ENCODE results near the gene SLC25A26.

The SLC25A26 gene

DNA sequence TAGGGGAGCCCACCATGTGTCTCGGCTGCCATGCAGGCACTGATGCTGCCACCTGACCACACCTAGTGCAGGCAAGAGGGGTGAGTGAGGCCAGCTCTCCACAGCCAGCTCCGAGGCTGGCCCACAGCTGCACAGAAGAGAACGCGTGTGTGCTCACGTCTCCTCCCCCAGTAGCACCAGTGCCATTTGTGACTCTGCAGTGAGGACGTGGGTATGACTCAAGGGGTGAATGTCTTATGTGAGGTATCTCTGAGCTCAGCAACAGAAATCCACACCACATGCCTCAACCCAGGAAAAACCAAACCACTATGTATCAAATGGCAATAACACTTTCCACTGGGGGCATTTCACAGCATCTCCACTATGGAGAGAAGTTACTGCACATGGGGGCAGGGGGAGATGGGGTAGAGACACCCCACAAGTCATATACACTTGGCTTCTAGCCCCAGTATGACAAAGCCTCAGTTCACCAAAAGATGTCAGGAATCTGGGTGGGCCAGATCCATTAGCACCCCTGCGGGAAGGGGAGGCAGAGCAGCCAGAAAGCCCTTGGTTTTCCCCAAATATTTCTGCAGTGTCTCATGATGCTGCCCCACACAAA, 192.4 kb downstream of the SLC25A26 start:
- no peak overlapping the region for H3K27ac ChIP-seq (ENCODE audit: insufficient read depth in 1 of 2, low read depth in 1 of 2, low read length in 2 of 2, poor library complexity in 1 of 2, severe bottlenecking in 2 of 2)
- H3K4me1 ChIP-seq (ENCODE audit: control extremely low read depth in 1 of 4, control insufficient read depth in 4 of 4, insufficient read depth in 4 of 4, low read length in 3 of 4), result peaks cover 0 to 2% (median 0%) of the 10 kb centered on the region in 4 experiments
- peaks cover 0 to 23% (median 4%) of the 10 kb centered on the region in 4 experiments for H3K36me3 ChIP-seq (ENCODE audit: control insufficient read depth in 4 of 4, insufficient read depth in 4 of 4, low read length in 3 of 4)
- DNase-seq, result no peak
- no peak overlapping the region for H3K4me3 ChIP-seq (ENCODE audit: control insufficient read depth in 1 of 7, extremely low read depth in 1 of 7, insufficient read depth in 4 of 7, low read depth in 2 of 7, low read length in 6 of 7)
- H3K27me3 ChIP-seq (replicated peaks in 2 of 5; ENCODE audit: control insufficient read depth in 4 of 5, insufficient read depth in 5 of 5, low read length in 4 of 5), result no peaks in the 10 kb centered on the region
- ChIA-PET POLR2A (no interaction called here), CTCF (no interaction called here)
- 99% methylated on average over 5 of the region's 7 CpGs for WGBS (ENCODE audit: insufficient coverage)
- H3K9me3 ChIP-seq (ENCODE audit: control extremely low read depth in 1 of 5, control insufficient read depth in 4 of 5, insufficient read depth in 2 of 5, low read depth in 1 of 5, low read length in 4 of 5), result no peaks in the 10 kb centered on the region

DNA sequence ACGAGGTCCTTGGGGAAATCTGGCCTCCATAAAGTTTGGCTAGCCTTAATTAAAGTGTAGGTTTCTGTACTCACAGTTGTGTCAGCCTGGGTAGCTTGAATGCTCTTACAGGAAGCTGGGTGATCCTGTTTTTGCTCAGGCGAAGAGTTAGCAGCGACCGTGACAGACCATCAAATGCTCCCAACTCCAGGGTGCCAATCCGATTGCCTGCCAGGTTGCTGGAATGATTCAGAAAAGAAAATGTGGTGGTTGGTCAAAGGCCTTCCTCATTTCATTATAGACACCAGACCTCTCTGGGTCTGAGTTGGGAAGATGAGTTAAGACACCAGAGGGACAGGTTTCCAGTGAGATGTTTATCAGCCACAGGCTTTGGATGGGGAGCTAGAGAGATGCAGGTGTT, 194.0 kb downstream of the SLC25A26 start:
- H3K4me3 ChIP-seq (ENCODE audit: control insufficient read depth in 1 of 7, extremely low read depth in 1 of 7, insufficient read depth in 4 of 7, low read depth in 2 of 7, low read length in 6 of 7), result no peak overlapping the region
- CTCF ChIA-PET, result interaction anchor here (1.3 kb wide), 1 partner anchor 401 kb away, joined by 3 read pairs; no protein-coding TSS in a partner anchor
- no peaks in the 10 kb centered on the region for H3K9me3 ChIP-seq (ENCODE audit: control extremely low read depth in 1 of 5, control insufficient read depth in 4 of 5, insufficient read depth in 2 of 5, low read depth in 1 of 5, low read length in 4 of 5)
- no peak for DNase-seq
- 100% methylated on average over 1 of the region's 5 CpGs for WGBS (ENCODE audit: insufficient coverage)
- H3K27me3 ChIP-seq (replicated peaks in 2 of 5; ENCODE audit: control insufficient read depth in 4 of 5, insufficient read depth in 5 of 5, low read length in 4 of 5), result no peaks in the 10 kb centered on the region
- no peak overlapping the region for H3K27ac ChIP-seq (ENCODE audit: insufficient read depth in 1 of 2, low read depth in 1 of 2, low read length in 2 of 2, poor library complexity in 1 of 2, severe bottlenecking in 2 of 2)
- POLR2A ChIA-PET, result no interaction called here
- peaks cover 0 to 19% (median 4%) of the 10 kb centered on the region in 4 experiments for H3K36me3 ChIP-seq (ENCODE audit: control insufficient read depth in 4 of 4, insufficient read depth in 4 of 4, low read length in 3 of 4)
- peaks cover 0 to 2% (median 0%) of the 10 kb centered on the region in 4 experiments for H3K4me1 ChIP-seq (ENCODE audit: control extremely low read depth in 1 of 4, control insufficient read depth in 4 of 4, insufficient read depth in 4 of 4, low read length in 3 of 4)

DNA sequence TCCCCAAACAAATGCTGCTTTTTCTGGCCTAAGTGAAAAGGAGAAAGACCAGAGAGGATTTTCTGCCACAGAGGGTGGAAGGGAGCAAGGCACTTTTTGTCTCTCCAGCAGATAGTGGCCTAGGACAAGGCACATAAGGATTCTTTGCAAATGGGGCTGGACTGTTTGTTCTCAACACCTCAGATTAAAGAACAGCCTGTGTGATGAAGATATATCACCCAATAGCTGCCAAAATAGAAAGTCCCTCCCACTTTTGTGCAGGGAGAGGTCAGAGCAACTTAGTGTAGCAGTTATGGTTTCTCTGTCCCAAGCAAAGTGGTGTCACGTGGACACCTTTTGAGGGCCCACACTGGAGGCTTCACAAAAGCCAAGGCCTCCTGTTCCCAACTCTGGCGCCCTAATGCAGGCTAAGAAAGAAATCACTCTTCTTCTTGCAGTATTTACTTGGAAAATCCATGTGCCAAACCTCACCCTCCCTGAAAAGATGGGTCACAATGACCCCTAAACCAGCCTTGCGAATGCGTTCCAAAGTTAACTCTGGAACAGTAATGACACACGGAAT, 195.1 kb downstream of the SLC25A26 start:
- peaks cover 0 to 18% (median 4%) of the 10 kb centered on the region in 4 experiments for H3K36me3 ChIP-seq (ENCODE audit: control insufficient read depth in 4 of 4, insufficient read depth in 4 of 4, low read length in 3 of 4)
- no peak overlapping the region for H3K27ac ChIP-seq (ENCODE audit: insufficient read depth in 1 of 2, low read depth in 1 of 2, low read length in 2 of 2, poor library complexity in 1 of 2, severe bottlenecking in 2 of 2)
- H3K4me1 ChIP-seq (ENCODE audit: control extremely low read depth in 1 of 4, control insufficient read depth in 4 of 4, insufficient read depth in 4 of 4, low read length in 3 of 4), result peaks cover 0 to 2% (median 0%) of the 10 kb centered on the region in 4 experiments
- H3K9me3 ChIP-seq (ENCODE audit: control extremely low read depth in 1 of 5, control insufficient read depth in 4 of 5, insufficient read depth in 2 of 5, low read depth in 1 of 5, low read length in 4 of 5), result peaks cover 0 to 9% (median under 1%) of the 10 kb centered on the region in 5 experiments
- 75% methylated on average over 4 of the region's 5 CpGs for WGBS (ENCODE audit: insufficient coverage)
- no peak overlapping the region for H3K4me3 ChIP-seq (ENCODE audit: control insufficient read depth in 1 of 7, extremely low read depth in 1 of 7, insufficient read depth in 4 of 7, low read depth in 2 of 7, low read length in 6 of 7)
- H3K27me3 ChIP-seq (replicated peaks in 2 of 5; ENCODE audit: control insufficient read depth in 4 of 5, insufficient read depth in 5 of 5, low read length in 4 of 5), result no peaks in the 10 kb centered on the region
- no peak for DNase-seq
- CTCF ChIA-PET, result no interaction called here
- POLR2A ChIA-PET, result no interaction called here

DNA sequence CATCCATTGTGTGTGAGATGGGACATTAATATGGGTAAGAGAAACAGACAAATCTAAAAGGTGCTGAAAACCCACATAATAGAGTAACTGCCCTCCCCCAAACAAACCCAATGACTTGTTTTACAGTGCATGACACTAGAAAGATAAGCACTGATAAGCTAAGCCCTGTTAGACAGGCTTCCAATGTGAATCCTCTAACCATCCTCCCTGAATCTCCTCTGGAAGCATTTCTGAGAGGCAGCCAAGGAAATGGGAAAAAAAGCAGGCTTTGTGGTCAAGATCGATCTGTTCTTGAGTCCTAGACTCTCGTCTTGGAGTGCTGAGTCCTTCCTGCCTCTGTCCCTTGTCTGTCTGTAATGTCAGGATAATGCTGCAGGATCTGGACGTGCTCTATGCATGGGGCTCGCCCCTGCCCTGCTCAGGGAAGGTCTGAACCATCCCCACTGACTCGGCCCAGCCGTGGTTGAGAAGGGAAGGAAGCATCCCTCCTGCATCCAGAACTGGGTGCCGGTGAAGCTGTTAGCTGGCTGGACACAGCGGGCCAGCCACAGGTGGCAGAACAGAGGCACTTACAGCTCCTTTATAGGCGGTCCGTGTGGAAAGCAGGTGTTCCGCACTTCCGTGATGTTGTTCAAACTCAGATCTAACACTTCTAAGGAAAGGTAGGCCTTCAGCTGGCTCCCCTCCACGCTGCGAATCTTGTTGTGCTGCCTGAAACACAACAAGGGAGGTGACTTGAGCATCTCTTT, 195.9 kb downstream of the SLC25A26 start:
- Histone ChIP-seq H3K27me3 (replicated peaks in 2 of 5; ENCODE audit: control insufficient read depth in 4 of 5, insufficient read depth in 5 of 5, low read length in 4 of 5) (no peaks in the 10 kb centered on the region), H3K4me3 (ENCODE audit: control insufficient read depth in 1 of 7, extremely low read depth in 1 of 7, insufficient read depth in 4 of 7, low read depth in 2 of 7, low read length in 6 of 7) (no peak overlapping the region), H3K9me3 (ENCODE audit: control extremely low read depth in 1 of 5, control insufficient read depth in 4 of 5, insufficient read depth in 2 of 5, low read depth in 1 of 5, low read length in 4 of 5) (peaks cover 0 to 16% (median 8%) of the 10 kb centered on the region in 5 experiments), H3K4me1 (ENCODE audit: control extremely low read depth in 1 of 4, control insufficient read depth in 4 of 4, insufficient read depth in 4 of 4, low read length in 3 of 4) (no peaks in the 10 kb centered on the region), H3K27ac (ENCODE audit: insufficient read depth in 1 of 2, low read depth in 1 of 2, low read length in 2 of 2, poor library complexity in 1 of 2, severe bottlenecking in 2 of 2) (no peak overlapping the region), H3K36me3 (ENCODE audit: control insufficient read depth in 4 of 4, insufficient read depth in 4 of 4, low read length in 3 of 4) (peaks cover 0 to 18% (median 4%) of the 10 kb centered on the region in 4 experiments)
- WGBS (ENCODE audit: insufficient coverage), result 93% methylated on average over 14 of the region's 14 CpGs
- no peak for DNase-seq
- ChIA-PET POLR2A (no interaction called here), CTCF (interaction anchor here (1.0 kb wide), 1 partner anchor 9 kb away, joined by 4 read pairs; no protein-coding TSS in a partner anchor)

DNA sequence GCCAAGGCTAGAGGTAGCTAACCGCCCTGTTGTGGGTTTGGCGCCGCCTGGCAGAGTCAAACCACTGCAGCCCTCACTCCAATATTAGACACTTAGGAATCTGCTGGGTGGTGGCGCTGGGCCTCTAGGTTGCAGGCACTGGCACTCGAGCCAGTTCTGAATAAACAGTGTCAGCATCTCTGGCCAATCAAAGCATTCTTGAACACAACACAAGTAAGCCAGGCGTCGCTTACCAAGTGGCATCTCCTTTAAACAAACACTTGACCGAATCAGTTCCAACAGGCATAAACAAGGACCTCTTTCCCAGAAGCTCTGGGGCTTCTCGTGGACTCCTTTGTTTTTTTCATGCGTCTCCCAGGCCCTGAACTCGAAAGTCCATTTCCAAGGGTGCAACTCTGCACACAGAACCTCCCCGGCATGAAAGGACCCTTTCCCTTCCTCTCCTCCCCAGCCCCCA, 197.7 kb downstream of the SLC25A26 start:
- CTCF ChIA-PET, result interaction anchor here (1.2 to 1.3 kb wide), 2 partner anchors 9 to 11 kb away, joined by 3 to 7 read pairs; no protein-coding TSS in a partner anchor
- H3K4me3 ChIP-seq (ENCODE audit: control insufficient read depth in 1 of 7, extremely low read depth in 1 of 7, insufficient read depth in 4 of 7, low read depth in 2 of 7, low read length in 6 of 7), result no peak overlapping the region
- POLR2A ChIA-PET, result no interaction called here
- H3K27me3 ChIP-seq (replicated peaks in 2 of 5; ENCODE audit: control insufficient read depth in 4 of 5, insufficient read depth in 5 of 5, low read length in 4 of 5), result no peaks in the 10 kb centered on the region
- no peak overlapping the region for H3K27ac ChIP-seq (ENCODE audit: insufficient read depth in 1 of 2, low read depth in 1 of 2, low read length in 2 of 2, poor library complexity in 1 of 2, severe bottlenecking in 2 of 2)
- no peak for DNase-seq
- H3K9me3 ChIP-seq (ENCODE audit: control extremely low read depth in 1 of 5, control insufficient read depth in 4 of 5, insufficient read depth in 2 of 5, low read depth in 1 of 5, low read length in 4 of 5), result peaks cover 0 to 17% (median 11%) of the 10 kb centered on the region in 5 experiments
- H3K4me1 ChIP-seq (ENCODE audit: control extremely low read depth in 1 of 4, control insufficient read depth in 4 of 4, insufficient read depth in 4 of 4, low read length in 3 of 4), result no peaks in the 10 kb centered on the region
- WGBS (ENCODE audit: insufficient coverage), result 95% methylated on average over 11 of the region's 12 CpGs
- peaks cover 0 to 6% (median 2%) of the 10 kb centered on the region in 4 experiments for H3K36me3 ChIP-seq (ENCODE audit: control insufficient read depth in 4 of 4, insufficient read depth in 4 of 4, low read length in 3 of 4)

DNA sequence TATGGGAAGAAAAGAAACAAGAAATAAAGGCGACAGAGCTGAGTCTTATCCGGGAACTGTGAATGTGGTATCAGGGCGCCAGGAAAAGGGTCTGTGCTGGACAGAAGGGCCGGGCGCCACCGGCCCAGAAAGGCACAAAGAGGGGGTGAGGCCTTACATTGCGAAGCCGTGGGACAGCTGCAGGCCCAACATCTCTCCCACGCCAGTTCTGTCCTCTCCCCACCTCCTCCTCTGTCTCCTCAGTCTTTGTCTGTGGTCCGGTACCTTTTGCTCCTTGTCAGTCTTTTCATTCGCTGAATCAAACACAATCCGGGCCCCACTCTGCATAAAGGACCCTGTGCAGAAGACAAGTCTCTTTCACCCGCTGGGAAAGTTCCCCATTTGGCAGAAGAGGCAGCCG, 198.2 kb downstream of the SLC25A26 start:
- Histone ChIP-seq H3K27ac (ENCODE audit: insufficient read depth in 1 of 2, low read depth in 1 of 2, low read length in 2 of 2, poor library complexity in 1 of 2, severe bottlenecking in 2 of 2) (no peak overlapping the region), H3K4me1 (ENCODE audit: control extremely low read depth in 1 of 4, control insufficient read depth in 4 of 4, insufficient read depth in 4 of 4, low read length in 3 of 4) (no peaks in the 10 kb centered on the region), H3K36me3 (ENCODE audit: control insufficient read depth in 4 of 4, insufficient read depth in 4 of 4, low read length in 3 of 4) (peaks cover 0 to 6% (median 2%) of the 10 kb centered on the region in 4 experiments), H3K9me3 (ENCODE audit: control extremely low read depth in 1 of 5, control insufficient read depth in 4 of 5, insufficient read depth in 2 of 5, low read depth in 1 of 5, low read length in 4 of 5) (peaks cover 0 to 17% (median 11%) of the 10 kb centered on the region in 5 experiments), H3K27me3 (replicated peaks in 2 of 5; ENCODE audit: control insufficient read depth in 4 of 5, insufficient read depth in 5 of 5, low read length in 4 of 5) (no peaks in the 10 kb centered on the region), H3K4me3 (ENCODE audit: control insufficient read depth in 1 of 7, extremely low read depth in 1 of 7, insufficient read depth in 4 of 7, low read depth in 2 of 7, low read length in 6 of 7) (no peak overlapping the region)
- ChIA-PET CTCF (interaction anchor here (1.2 to 1.3 kb wide), 2 partner anchors 9 to 11 kb away, joined by 3 to 7 read pairs; no protein-coding TSS in a partner anchor), POLR2A (no interaction called here)
- DNase-seq, result no peak
- WGBS (ENCODE audit: insufficient coverage), result 94% methylated on average over 12 of the region's 14 CpGs

Measured in common myeloid progenitor, CD34-positive (primary cell).